H1 (cell line): Measurements from ENCODE around the gene CTTNBP2NL. TPM values are rescaled to one million over a fixed set of nuclear protein-coding genes. Genes with fewer than 3 reads are reported as not detected.

ENCODE experiments used
- CBX5 ChIP-seq: fragments of 300-800, 300-1000 bp; sonication (generic); IDR thresholded peaks from 2 replicates; pipeline ENCODE4 v1.7.1; 2016; ENCODE audit warnings: antibody characterized with exemption, low read length, low read depth
- CHD7 ChIP-seq: fragments of 300-600 bp; sonication (generic); IDR thresholded peaks from 2 replicates; pipeline ENCODE4 v1.7.1; 2012; ENCODE audit warnings: low read length, moderate library complexity, mild to moderate bottlenecking, inconsistent platforms; ENCODE audit not compliant: insufficient replicate concordance
- polyA plus RNA-seq, 7 experiments: library from polyadenylated mRNA; depleted of rRNA in 3 of 7; stranded (reverse) in 5 of 7; unstranded in 2 of 7; fragments of >200 nt in 5 of 7; fragments of 200-250 nt in 2 of 7; gene quantifications; 1 replicate in 5 of 7; 2 replicates in 1 of 7; 4 replicates in 1 of 7; pipeline versions ENCODE4 v1.2.1 to v1.2.3, GENCODE V29; 2011 to 2013; ENCODE audit warnings: missing spikeins in 2 of 7, mixed read lengths in 2 of 7
- total RNA-seq: library from RNA; stranded (reverse); fragmentation: NEBNext Ultra II Directional; extraction: Animal tissue kit (Norgen Biotek cat#: 25700); gene quantifications from 2 replicates; pipeline ENCODE4 v1.2.1, GENCODE V29; 2021

CTTNBP2NL gene
- total and polyA plus RNA-seq, 2 of the 8 experiments (the other 6 are each of a cell fraction or from before 2014, with no cell fraction given) = 6.4 to 35.1 TPM

- TF ChIP-seq CHD7 (no peak), CBX5 (no peak)
These were observed 96.1 kb downstream of the CTTNBP2NL start (continued) for GRCh38 chr1:112492076-112492475.
